ENCODE data around the gene NR3C1.

NR3C1 gene

GRCh38 chr5:143393524-143393923 is 10.0 kb downstream of the NR3C1 start:
- H3K27me3 Mint-ChIP-seq (ENCODE audit: low read depth), result no peaks in the 10 kb centered on the region
- H3K4me3 Mint-ChIP-seq, result no peak overlapping the region
- peaks cover 25% of the 10 kb centered on the region for H3K4me1 Mint-ChIP-seq
- no peak overlapping the region for H3K27ac Mint-ChIP-seq
- TF ChIP-seq, protein P1, sequence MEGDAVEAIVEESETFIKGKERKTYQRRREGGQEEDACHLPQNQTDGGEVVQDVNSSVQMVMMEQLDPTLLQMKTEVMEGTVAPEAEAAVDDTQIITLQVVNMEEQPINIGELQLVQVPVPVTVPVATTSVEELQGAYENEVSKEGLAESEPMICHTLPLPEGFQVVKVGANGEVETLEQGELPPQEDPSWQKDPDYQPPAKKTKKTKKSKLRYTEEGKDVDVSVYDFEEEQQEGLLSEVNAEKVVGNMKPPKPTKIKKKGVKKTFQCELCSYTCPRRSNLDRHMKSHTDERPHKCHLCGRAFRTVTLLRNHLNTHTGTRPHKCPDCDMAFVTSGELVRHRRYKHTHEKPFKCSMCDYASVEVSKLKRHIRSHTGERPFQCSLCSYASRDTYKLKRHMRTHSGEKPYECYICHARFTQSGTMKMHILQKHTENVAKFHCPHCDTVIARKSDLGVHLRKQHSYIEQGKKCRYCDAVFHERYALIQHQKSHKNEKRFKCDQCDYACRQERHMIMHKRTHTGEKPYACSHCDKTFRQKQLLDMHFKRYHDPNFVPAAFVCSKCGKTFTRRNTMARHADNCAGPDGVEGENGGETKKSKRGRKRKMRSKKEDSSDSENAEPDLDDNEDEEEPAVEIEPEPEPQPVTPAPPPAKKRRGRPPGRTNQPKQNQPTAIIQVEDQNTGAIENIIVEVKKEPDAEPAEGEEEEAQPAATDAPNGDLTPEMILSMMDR (IDR thresholded peaks at IDR 0.05; ENCODE audit: unreplicated experiment in 3 of 3), result no peak
- no peaks in the 10 kb centered on the region for H3K36me3 Mint-ChIP-seq (ENCODE audit: low read depth)
- H3K9me3 Mint-ChIP-seq, result no peaks in the 10 kb centered on the region

DNA sequence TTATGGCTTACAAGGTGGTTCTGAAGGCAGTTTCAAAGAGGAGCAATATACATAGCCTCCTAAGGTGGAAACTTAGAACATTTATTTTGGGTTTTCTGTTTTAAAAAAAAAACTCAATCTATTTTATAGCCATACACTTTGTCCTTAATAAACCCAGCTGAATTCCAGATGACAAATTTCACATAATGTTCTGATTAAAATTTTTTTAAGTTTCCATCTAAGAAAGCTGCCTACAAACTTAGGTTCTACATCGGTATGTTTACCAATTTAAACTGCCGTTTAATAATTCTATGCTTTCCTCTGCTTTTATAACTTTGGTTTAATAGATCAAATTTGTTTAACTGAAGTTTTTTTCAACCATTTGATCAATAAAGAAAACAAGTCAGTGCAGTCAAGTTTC is 12.5 kb downstream of the NR3C1 start:
- no peak overlapping the region for H3K27ac Mint-ChIP-seq
- TF ChIP-seq, protein P1 (IDR thresholded peaks at IDR 0.05; ENCODE audit: unreplicated experiment in 3 of 3), result no peak

DNA sequence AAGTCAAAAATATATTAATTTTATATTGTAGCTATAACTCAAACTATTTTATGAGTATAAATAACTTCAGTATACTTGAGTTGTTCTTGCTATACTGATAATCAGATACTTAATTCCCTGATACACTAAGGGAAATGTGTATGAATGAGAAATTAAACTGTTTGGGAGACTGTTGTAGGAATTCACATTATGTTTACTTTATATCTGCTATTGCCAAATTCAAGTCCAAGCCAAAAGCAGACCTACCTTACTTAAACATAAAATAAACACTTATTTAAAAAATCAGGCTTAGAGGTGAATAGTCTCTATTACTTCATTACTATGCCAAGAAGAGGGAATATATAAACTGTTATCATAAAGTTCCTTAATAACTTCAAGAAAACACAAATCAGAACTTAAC is 13.2 kb downstream of the NR3C1 start:
- no peak overlapping the region for H3K4me3 Mint-ChIP-seq
- TF ChIP-seq, protein P1 (IDR thresholded peaks at IDR 0.05; ENCODE audit: unreplicated experiment in 3 of 3), result no peak
- no peak overlapping the region for H3K27ac Mint-ChIP-seq
- no peaks in the 10 kb centered on the region for H3K27me3 Mint-ChIP-seq (ENCODE audit: low read depth)
- H3K9me3 Mint-ChIP-seq, result peaks cover 17% of the 10 kb centered on the region
- peaks cover 19% of the 10 kb centered on the region for H3K36me3 Mint-ChIP-seq (ENCODE audit: low read depth)
- peaks cover 6% of the 10 kb centered on the region for H3K4me1 Mint-ChIP-seq

More for the DNA sequence above, 12.5 kb downstream of the NR3C1 start:
- Mint-ChIP-seq H3K4me3 (no peak overlapping the region), H3K9me3 (peaks cover 10% of the 10 kb centered on the region), H3K4me1 (peaks cover 11% of the 10 kb centered on the region), H3K36me3 (ENCODE audit: low read depth) (peaks cover 12% of the 10 kb centered on the region), H3K27me3 (ENCODE audit: low read depth) (no peaks in the 10 kb centered on the region)

DNA sequence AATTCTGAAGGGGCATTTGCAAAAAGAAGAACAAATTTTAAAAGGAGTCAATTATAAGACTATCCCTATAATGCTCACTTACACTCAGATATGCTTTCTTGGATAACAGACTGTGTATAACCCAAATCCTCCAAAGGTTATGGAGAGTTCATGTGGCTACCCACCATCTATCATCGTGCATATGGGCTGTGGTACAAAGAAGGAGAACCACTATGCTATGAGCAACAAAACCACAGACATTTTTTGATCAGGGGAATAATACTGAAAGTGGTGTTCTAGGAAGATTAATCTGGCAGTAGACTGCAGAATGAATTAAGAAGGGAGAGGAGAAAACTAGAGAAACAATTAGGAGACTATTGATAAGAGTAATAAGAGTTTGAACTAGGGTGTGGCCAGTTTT is 16.8 kb downstream of the NR3C1 start:
- H3K4me3 Mint-ChIP-seq, result no peak overlapping the region
- peaks cover 42% of the 10 kb centered on the region for H3K9me3 Mint-ChIP-seq
- no peak overlapping the region for H3K27ac Mint-ChIP-seq
- peaks cover 42% of the 10 kb centered on the region for H3K36me3 Mint-ChIP-seq (ENCODE audit: low read depth)
- no peaks in the 10 kb centered on the region for H3K4me1 Mint-ChIP-seq
- TF ChIP-seq, protein P1 (IDR thresholded peaks at IDR 0.05; ENCODE audit: unreplicated experiment in 3 of 3), result no peak
- no peaks in the 10 kb centered on the region for H3K27me3 Mint-ChIP-seq (ENCODE audit: low read depth)

- no peak overlapping the region for H3K4me3 Mint-ChIP-seq
- no peak overlapping the region for H3K27ac Mint-ChIP-seq
- TF ChIP-seq, protein P1 (IDR thresholded peaks at IDR 0.05; ENCODE audit: unreplicated experiment in 3 of 3), result no peak
- H3K36me3 Mint-ChIP-seq (ENCODE audit: low read depth), result peaks cover 50% of the 10 kb centered on the region
- no peaks in the 10 kb centered on the region for H3K27me3 Mint-ChIP-seq (ENCODE audit: low read depth)
- peaks cover 51% of the 10 kb centered on the region for H3K9me3 Mint-ChIP-seq
- H3K4me1 Mint-ChIP-seq, result no peaks in the 10 kb centered on the region
Measured at GRCh38 chr5:143384865-143385657, 18.4 kb downstream of the NR3C1 start.

DNA sequence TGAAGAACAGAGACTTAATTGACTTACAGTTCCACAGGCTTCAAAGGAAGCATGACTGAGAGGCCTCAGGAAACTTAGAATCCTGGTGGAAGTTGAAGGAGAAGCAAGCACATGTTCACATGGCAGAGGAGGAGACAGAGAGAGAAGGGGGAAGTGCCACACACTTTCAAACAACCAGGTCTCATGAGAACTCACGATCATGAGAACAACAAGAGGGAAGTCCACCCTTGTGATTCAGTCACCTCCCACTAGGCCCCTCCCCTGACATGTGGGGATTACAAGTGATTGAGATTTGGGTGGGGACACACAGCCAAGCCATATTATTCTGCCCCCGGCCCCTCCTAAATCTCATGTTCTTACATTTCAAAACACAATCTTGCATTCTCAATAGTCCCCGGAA is 19.5 kb downstream of the NR3C1 start:
- TF ChIP-seq, protein P1 (IDR thresholded peaks at IDR 0.05; ENCODE audit: unreplicated experiment in 3 of 3), result no peak
- H3K4me1 Mint-ChIP-seq, result no peaks in the 10 kb centered on the region
- peaks cover 50% of the 10 kb centered on the region for H3K36me3 Mint-ChIP-seq (ENCODE audit: low read depth)
- no peak overlapping the region for H3K27ac Mint-ChIP-seq
- H3K9me3 Mint-ChIP-seq, result peaks cover 51% of the 10 kb centered on the region
- no peaks in the 10 kb centered on the region for H3K27me3 Mint-ChIP-seq (ENCODE audit: low read depth)
- no peak overlapping the region for H3K4me3 Mint-ChIP-seq
